Choroid plexus epithelial cell (primary cell): ENCODE data around the gene AKAP13.
A peak's percentile ranks its signal among the peaks of the same experiment; 100 is the strongest.

ENCODE experiments used
- DNase-seq: peaks from one replicate; pipeline ENCODE4 v3.0.0-alpha.2; 2010; ENCODE audit warnings: low read depth
- H3K4me3 ChIP-seq: 2 replicates; pipeline ENCODE4 v1.5.1; 2011; ENCODE audit warnings: low read depth, mild to moderate bottlenecking, control low read depth, low read length, moderate library complexity
- TF ChIP-seq, protein P1 (sequence below): conservative IDR thresholded peaks from 2 replicates; pipeline ENCODE4 v1.5.1; 2011; ENCODE audit warnings: low read depth, mild to moderate bottlenecking, control low read depth, inconsistent platforms, low read length, moderate library complexity

The AKAP13 gene

DNA sequence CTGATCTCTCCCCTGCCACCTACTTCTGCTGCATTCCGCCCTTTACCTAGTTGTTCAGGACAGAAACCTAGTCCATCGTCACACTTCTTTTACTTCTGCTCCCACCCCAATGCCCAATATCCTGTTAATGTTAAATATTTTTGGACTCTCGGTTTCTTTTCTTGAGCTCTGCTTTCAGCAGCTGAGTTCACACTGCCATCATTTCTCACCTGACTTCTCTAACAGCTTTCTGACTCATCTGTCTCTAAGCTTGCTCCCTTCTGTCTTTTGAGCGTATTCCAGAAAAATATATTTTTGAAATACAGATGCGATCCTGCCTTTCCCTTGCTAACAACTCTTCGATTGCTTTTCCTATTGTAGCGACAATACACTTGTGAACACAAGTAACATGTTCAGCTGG is 231.0 kb downstream of the AKAP13 start:
- TF ChIP-seq, protein P1, sequence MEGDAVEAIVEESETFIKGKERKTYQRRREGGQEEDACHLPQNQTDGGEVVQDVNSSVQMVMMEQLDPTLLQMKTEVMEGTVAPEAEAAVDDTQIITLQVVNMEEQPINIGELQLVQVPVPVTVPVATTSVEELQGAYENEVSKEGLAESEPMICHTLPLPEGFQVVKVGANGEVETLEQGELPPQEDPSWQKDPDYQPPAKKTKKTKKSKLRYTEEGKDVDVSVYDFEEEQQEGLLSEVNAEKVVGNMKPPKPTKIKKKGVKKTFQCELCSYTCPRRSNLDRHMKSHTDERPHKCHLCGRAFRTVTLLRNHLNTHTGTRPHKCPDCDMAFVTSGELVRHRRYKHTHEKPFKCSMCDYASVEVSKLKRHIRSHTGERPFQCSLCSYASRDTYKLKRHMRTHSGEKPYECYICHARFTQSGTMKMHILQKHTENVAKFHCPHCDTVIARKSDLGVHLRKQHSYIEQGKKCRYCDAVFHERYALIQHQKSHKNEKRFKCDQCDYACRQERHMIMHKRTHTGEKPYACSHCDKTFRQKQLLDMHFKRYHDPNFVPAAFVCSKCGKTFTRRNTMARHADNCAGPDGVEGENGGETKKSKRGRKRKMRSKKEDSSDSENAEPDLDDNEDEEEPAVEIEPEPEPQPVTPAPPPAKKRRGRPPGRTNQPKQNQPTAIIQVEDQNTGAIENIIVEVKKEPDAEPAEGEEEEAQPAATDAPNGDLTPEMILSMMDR = no peak
- no peak overlapping the region for H3K4me3 ChIP-seq
- no peak for DNase-seq

DNA sequence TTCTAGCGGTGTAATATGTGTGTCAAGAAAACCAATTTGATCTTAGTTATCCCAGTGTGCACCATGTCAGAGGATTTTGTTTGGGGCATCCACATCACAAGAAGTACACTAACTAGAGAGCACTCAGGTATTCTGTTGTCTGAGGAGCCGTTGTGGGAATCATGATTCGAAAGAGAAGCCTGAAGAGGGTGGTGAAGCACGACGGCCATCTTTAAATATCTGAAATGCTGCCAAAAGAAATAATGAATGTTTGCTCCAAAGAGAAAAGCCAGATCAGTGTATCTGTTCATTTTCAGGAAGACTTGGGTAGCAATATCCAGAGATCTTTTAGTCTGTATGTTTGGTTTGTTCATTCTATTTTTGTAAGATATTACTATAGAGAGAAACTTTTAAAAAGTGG is 233.7 kb downstream of the AKAP13 start:
- TF ChIP-seq, protein P1 = no peak
- H3K4me3 ChIP-seq = no peak overlapping the region
- DNase-seq = no peak

DNA sequence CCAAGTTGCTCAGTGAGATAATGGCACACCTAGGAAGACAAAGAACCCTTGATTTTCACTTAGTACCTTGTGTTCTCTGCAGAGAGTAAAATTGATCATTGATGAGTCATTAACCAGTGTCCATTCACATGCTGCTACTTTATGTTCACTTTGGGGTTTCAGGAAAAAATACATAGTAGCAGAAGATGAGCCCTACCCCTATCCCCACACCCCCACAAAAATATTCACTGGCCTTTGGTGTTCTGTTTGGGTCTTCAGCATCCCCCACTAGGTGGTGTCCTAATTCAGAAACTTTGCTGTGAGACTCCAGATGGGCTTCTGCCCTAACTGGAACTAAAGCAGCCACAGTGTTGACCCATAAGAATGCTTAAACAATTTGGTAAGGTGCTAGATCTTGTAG is 235.5 kb downstream of the AKAP13 start:
- DNase-seq = peak; percentile 76
- TF ChIP-seq, protein P1 = peak; percentile 76
- H3K4me3 ChIP-seq = no peak overlapping the region

DNA sequence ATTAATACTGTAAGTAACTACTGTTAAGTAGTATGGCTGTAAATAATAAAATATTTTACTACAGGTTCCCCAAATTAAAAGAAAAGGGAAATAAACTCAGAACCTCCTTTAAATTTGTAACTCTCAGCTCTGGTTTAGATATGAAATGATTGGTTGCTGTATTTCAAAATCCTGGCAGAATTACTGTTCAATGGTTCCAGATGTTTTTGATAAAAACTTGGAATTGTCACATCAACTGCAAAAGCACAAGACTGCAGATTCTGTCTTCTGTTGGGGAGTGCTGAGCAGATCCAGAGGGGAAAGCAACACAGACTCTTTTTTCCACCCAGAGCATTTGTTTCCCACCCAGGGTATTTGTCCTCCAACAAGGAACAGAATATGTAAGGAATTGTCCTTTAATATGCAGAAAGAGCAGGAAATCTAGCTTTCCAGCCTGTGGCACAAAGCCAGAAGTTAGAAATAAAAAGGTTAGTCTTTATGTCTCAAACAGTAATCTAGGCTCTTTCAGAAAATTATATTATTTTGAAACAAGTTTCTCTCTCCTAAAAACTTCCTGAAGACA is 236.2 kb downstream of the AKAP13 start:
- TF ChIP-seq, protein P1 = no peak
- no peak for DNase-seq
- no peak overlapping the region for H3K4me3 ChIP-seq

DNA sequence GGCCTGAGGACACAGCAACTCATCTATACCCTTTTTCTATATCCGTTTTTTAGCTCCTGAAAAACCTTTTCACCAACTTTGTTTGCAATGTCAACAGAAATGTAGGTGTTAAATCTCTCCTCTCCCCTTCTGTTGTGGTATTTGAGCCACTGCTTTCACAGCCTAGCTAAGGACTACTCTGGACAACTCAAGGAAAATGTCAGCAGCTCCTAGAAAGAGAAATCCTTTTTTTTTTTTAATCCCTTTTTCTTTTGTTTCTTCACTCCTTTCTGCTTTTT is 237.8 kb downstream of the AKAP13 start:
- no peak overlapping the region for H3K4me3 ChIP-seq
- TF ChIP-seq, protein P1 = no peak
- DNase-seq = no peak

DNA sequence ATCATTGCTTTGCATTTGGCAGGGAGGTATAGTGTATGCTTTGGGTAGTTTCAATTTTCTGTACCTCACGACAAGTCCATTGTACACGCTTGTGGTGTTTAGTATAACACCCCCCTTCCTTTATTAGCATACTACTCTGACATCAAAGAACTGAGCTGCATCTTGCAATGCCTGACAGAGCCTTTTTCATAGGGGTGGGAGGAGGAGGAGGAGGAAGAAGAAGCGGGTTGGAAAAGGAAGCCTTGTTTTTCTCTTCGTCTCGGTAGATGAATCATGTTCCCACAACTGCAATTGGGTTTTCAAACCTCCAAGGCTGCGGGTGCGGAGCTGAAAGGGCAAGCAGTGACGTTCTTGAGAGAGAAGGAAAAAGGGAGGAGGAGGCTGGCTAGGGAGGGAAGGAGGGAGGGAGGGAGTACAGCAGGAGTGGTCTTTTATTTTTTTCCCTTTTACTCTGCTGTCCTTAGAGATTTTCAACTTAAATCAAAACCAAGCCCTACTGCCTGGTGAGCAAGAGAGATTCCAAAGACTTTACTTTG is 238.6 kb downstream of the AKAP13 start:
- DNase-seq = peak; percentile 99
- TF ChIP-seq, protein P1 = no peak
- peak overlapping the region; percentile 64 for H3K4me3 ChIP-seq

DNA sequence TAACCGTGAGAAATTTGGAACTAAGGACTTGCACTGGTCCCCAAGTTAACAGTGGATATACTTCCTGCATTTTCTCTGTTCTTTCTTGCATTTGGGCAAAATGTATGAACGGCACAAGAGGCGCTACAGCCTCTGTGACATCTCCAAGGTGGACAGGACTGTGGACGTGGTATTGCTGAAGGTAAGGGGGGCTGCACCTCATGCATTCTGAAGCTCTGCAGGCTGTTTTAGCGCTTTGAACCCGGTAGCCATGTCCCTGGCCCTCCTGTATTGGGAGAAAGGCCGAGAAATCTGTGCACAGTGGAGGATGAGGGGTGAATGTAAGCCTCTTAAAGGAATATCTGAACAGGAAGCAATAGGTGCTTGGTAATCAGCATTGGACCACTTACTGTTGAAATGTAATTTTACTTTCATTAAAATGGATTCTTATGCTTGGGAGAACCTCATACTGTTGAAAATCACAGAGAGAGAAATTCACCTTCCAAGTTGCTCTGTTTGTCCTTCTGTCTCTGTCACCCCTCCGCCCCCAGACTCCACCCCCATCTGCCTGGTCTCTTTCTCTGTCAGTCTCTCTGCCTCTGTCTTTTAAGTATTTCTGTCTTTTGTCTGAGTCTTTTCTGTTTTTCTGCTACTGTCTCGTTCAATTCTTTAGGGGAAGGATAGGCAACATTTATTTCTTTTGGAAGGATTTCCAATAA is 239.7 kb downstream of the AKAP13 start:
- DNase-seq = no peak
- H3K4me3 ChIP-seq = peak overlapping the region; percentile 64
- TF ChIP-seq, protein P1 = peak; percentile 22
